D721Med (cell line): ENCODE results near the gene RALGPS2.

Source experiments
- DNase-seq: peaks from one replicate; pipeline ENCODE4 v3.0.0; 2011; ENCODE audit warnings: low spot score; ENCODE audit not compliant: insufficient read length
- FAIRE-seq: peaks from 2 replicates; lab custom pipeline; 2011; peaks lifted over from hg19 to GRCh38; lab: Jason Lieb, UNC
- TF ChIP-seq, protein P1 (sequence below): IDR thresholded peaks from 2 replicates; pipeline ENCODE4 v1.5.1; 2012; ENCODE audit warnings: mild to moderate bottlenecking, control low read depth; ENCODE audit not compliant: insufficient read depth; ENCODE audit errors: missing control alignments

Gene RALGPS2

DNA sequence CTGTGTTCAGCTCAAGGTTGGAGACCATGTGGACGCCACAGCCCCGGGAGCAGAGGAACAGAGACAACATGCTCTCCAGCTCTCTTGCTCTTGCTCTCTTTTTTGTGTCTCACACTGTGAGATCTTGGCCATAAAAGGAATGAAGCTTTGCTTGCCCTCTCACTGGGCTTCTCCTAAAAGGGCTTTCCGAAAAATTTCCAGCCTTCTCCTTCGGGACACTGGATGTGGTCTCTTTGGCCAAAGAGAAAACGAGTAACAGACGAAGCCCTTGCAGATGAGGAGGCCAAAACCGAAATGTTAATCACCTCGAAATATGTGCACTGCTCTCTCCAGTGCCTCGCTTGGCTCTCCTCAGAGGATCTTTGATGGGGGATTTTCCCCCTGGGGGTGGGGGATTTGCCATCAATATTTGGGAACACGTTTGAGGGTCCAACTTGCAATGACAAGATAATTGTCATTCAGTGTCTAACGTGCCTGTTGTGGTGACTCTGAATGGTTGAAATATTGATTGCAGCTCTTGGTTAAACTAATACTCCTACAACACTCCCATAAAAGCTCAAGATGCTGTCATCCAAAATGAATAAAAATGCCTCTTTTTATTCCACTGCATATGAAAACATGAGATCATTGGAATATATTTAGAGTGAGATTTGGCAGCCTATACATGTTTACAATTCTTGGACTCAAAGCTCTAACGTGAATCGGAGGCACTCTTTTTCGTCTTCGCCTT lies 214.5 kb downstream of the RALGPS2 start:
- DNase-seq (no peak), FAIRE-seq (no peak)
- TF ChIP-seq, protein P1, sequence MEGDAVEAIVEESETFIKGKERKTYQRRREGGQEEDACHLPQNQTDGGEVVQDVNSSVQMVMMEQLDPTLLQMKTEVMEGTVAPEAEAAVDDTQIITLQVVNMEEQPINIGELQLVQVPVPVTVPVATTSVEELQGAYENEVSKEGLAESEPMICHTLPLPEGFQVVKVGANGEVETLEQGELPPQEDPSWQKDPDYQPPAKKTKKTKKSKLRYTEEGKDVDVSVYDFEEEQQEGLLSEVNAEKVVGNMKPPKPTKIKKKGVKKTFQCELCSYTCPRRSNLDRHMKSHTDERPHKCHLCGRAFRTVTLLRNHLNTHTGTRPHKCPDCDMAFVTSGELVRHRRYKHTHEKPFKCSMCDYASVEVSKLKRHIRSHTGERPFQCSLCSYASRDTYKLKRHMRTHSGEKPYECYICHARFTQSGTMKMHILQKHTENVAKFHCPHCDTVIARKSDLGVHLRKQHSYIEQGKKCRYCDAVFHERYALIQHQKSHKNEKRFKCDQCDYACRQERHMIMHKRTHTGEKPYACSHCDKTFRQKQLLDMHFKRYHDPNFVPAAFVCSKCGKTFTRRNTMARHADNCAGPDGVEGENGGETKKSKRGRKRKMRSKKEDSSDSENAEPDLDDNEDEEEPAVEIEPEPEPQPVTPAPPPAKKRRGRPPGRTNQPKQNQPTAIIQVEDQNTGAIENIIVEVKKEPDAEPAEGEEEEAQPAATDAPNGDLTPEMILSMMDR: no peak

DNA sequence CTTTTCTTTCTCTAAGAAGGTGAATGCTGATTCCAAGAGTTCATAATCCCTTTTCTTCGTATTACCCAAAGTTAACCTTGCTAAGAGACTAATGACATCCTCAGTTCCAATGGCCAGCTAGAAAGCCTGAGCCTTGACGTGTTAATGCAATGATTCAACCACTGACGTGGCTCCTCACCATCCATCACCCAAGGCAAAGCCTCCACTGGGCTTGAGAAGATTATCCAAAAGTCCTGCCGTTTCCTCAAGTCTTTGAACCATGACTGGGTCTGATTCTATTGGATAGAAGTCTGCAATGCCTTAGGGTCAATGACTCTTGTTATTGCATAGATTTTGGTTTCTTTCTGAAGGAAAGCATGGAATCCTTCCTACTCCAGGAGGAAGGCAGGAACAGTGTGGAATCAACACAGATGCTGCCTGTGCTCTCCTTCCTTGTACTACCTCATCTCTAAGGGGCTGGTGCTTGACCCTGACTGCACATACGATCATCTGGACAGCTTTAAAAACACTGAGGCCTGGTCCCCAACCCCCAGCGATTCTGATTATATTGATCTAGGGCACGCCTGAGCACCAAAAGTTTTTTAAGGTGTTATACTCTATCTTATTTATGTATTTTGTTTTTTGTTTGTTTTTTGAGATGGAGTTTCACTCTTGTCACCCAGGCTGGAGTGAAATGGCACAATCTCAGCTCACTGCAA lies 215.2 kb downstream of the RALGPS2 start:
- FAIRE-seq (no peak), DNase-seq (no peak)
- TF ChIP-seq, protein P1: no peak

DNA sequence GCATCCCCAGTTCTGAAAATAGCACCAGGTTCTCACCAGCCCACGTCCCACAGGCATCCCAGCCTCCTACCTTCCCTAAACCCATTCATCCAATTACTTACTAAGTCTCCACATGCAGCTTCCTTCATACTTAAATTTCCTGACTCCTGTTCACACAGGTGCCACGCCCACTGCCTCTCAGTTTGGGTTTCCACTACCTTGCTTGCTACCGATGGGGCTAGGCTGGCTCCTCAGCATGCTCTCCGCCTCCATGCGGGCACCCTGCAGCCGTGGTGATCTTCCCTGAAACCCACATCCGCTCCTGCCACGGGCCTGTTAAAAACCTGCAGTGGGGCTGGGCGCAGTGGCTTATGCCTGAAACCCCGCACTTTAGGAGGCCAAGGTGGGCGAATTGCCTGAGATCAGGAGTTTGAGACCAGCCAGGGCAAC lies 216.2 kb downstream of the RALGPS2 start:
- no peak for FAIRE-seq
- DNase-seq: no peak
- TF ChIP-seq, protein P1: no peak

DNA sequence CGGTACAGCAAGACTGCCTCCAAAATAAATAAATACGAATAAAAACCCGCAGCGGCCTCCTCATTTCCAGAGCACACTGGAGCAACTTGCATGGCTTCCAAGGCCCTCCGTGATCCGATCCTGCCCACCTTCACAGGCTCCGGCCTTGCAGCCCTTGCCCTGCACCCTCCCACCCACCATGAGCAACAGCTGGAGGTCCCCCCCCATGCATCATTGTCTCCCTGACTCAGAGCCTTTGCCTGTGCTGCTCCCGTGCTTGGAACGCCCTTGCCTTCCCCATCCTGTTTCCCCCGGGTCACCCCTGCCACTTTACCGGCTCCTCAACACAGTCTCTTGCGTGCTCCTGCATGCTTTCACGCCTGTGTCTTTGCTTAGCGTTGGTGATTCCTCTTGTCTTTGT lies 216.8 kb downstream of the RALGPS2 start:
- no peak for FAIRE-seq
- TF ChIP-seq, protein P1: no peak
- no peak for DNase-seq

GRCh38 chr1:178942285-178943198 lies 217.5 kb downstream of the RALGPS2 start:
- TF ChIP-seq, protein P1: no peak
- DNase-seq (no peak), FAIRE-seq (no peak)

- DNase-seq: no peak
- no peak for FAIRE-seq
- TF ChIP-seq, protein P1: no peak
Measured at GRCh38 chr1:178944729-178945128, 219.7 kb downstream of the RALGPS2 start.
